GM13977 (cell line): Measurements from ENCODE around the gene COX4I1.

Experiments
- DNase-seq: peaks from one replicate; pipeline ENCODE4 v3.0.0; 2012; ENCODE audit warnings: low spot score
- CTCF ChIP-seq: IDR thresholded peaks from 2 replicates; pipeline ENCODE4 v1.5.1; 2012; ENCODE audit warnings: mild to moderate bottlenecking, control low read depth; ENCODE audit not compliant: insufficient read depth; ENCODE audit errors: extremely low read depth, missing control alignments
- in situ Hi-C: fragments of 300-500 bp; cut with MboI; formaldehyde crosslinking; loops from one replicate; pipeline ENCODE4 v1.12.0; 2022; ENCODE audit warnings: low sequenced_read_pairs, low pct_unique_long_range_greater_than_20kb, mixed read lengths, inconsistent platforms; ENCODE audit not compliant: unreplicated experiment

COX4I1 gene

GRCh38 chr16:85825326-85825725 is 25.8 kb downstream of the COX4I1 start:
- peak; percentile 26 for TF ChIP-seq CTCF
- in situ Hi-C loops, result no loop called here
- DNase-seq, result peak; percentile 34

GRCh38 chr16:85826686-85827247 is 27.3 kb downstream of the COX4I1 start:
- TF ChIP-seq CTCF, result no peak
- in situ Hi-C loops, result no loop called here
- DNase-seq, result no peak

- in situ Hi-C loops, result no loop called here
- no peak for TF ChIP-seq CTCF
- no peak for DNase-seq
These were observed 28.7 kb downstream of the COX4I1 start for GRCh38 chr16:85828166-85828565.

GRCh38 chr16:85829171-85829719 is 29.8 kb downstream of the COX4I1 start:
- TF ChIP-seq CTCF, result no peak
- in situ Hi-C loops, result no loop called here
- no peak for DNase-seq

GRCh38 chr16:85829751-85830445 is 30.4 kb downstream of the COX4I1 start:
- DNase-seq, result no peak
- TF ChIP-seq CTCF, result no peak
- in situ Hi-C loops, result no loop called here

- no peak for TF ChIP-seq CTCF
- DNase-seq, result no peak
- in situ Hi-C loops, result no loop called here
These were observed 31.3 kb downstream of the COX4I1 start for GRCh38 chr16:85830821-85831220.
